Activated naive CD8-positive, alpha-beta T cell treated with anti-CD3 and anti-CD28 coated beads, Interleukin-2, amount 50 U/mL, for 24 hours (primary cell): ENCODE data around the gene ATXN7L1.
"Not testable (repeated sequence)": the region's sequence is repeated elsewhere in the genome, so short reads cannot be mapped to it uniquely, and the experiment has no call there.

Source experiments
- ATAC-seq: fragments of 150-1000 bp; cut with Tn5 transposase; one replicate; pipeline ENCODE4 v1.10.0; 2021
- DNase-seq: peaks from one replicate; pipeline ENCODE4 v3.0.0; 2021
- H3K27ac Mint-ChIP-seq: one replicate; pipeline ENCODE4 v1.8.0; 2021; ENCODE audit warnings: mild to moderate bottlenecking, mixed read lengths
- H3K27me3 Mint-ChIP-seq: one replicate; pipeline ENCODE4 v1.8.0; 2021; ENCODE audit warnings: mixed read lengths
- H3K36me3 Mint-ChIP-seq: one replicate; pipeline ENCODE4 v1.8.0; 2021; ENCODE audit warnings: low read depth, mixed read lengths
- H3K4me1 Mint-ChIP-seq: one replicate; pipeline ENCODE4 v1.8.0; 2021; ENCODE audit warnings: mixed read lengths
- H3K4me3 Mint-ChIP-seq: one replicate; pipeline ENCODE4 v1.8.0; 2021; ENCODE audit warnings: mild to moderate bottlenecking, moderate library complexity, mixed read lengths
- H3K9me3 Mint-ChIP-seq: one replicate; pipeline ENCODE4 v1.8.0; 2021; ENCODE audit warnings: mixed read lengths

The ATXN7L1 gene

DNA sequence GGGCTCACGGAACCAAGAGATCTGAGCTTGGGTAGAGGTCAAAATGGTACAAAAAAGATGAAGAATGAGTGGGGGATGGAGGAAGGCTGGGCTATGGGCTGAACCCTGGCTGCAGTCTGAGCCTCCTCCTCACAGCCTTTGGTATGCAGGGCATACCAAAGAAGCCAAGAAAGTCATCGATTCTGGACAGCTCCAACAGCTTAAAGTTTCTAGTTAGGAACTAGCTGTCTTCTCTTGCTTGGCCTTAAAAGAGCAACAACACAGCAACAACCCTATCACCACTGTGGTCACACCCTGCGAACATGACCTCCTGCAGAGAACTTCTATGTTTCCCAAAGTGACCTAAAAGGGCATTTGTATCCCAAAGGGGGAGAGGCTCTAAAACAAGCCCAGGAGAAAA is 169.0 kb downstream of the ATXN7L1 start:
- H3K27ac Mint-ChIP-seq: no peak overlapping the region
- ATAC-seq (no peak), DNase-seq (no peak)
- peaks cover 15% of the 10 kb centered on the region for H3K36me3 Mint-ChIP-seq
- no peaks in the 10 kb centered on the region for H3K27me3 Mint-ChIP-seq
- H3K4me1 Mint-ChIP-seq: peaks cover 14% of the 10 kb centered on the region
- H3K9me3 Mint-ChIP-seq: peaks cover 16% of the 10 kb centered on the region
- H3K4me3 Mint-ChIP-seq: no peak overlapping the region

DNA sequence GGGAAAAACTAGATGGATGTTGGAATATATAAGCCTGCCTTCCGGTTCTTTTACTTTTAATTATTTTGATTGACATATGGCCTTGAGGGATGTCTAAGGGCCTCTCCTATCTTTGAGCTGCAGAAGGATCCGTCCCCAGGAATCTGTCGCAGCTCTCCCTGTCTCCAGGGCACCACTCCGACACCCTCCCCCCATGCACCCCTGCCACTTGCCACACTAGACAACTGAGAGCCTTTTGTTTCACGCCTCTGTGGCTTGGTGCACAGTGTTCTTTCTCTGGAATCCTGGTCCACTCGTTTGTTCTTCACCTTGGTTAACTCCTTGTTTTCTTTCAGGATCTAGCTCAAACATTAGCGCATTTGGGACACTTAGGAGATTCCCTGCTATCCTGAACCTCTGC is 171.0 kb downstream of the ATXN7L1 start:
- no peak overlapping the region for H3K4me3 Mint-ChIP-seq

GRCh38 chr7:105703207-105703930 is 173.0 kb downstream of the ATXN7L1 start:
- H3K9me3 Mint-ChIP-seq: no peaks in the 10 kb centered on the region
- no peaks in the 10 kb centered on the region for H3K27me3 Mint-ChIP-seq
- H3K4me3 Mint-ChIP-seq: no peak overlapping the region
- DNase-seq (no peak), ATAC-seq (no peak)
- peaks cover 14% of the 10 kb centered on the region for H3K4me1 Mint-ChIP-seq
- H3K27ac Mint-ChIP-seq: no peak overlapping the region
- H3K36me3 Mint-ChIP-seq: no peaks in the 10 kb centered on the region

More for the DNA sequence above, 171.0 kb downstream of the ATXN7L1 start:
- Mint-ChIP-seq H3K27me3 (no peaks in the 10 kb centered on the region), H3K9me3 (peaks cover 4% of the 10 kb centered on the region), H3K4me1 (peaks cover 14% of the 10 kb centered on the region), H3K27ac (no peak overlapping the region), H3K36me3 (peaks cover 3% of the 10 kb centered on the region)
- DNase-seq (no peak), ATAC-seq (no peak)

- H3K4me3 Mint-ChIP-seq: no peak overlapping the region
- ATAC-seq: no peak
- H3K27ac Mint-ChIP-seq: no peak overlapping the region
These were observed 176.7 kb downstream of the ATXN7L1 start for GRCh38 chr7:105699568-105700236.

GRCh38 chr7:105698531-105698930 is 177.9 kb downstream of the ATXN7L1 start:
- Mint-ChIP-seq H3K9me3 (peaks cover 8% of the 10 kb centered on the region), H3K27ac (no peak overlapping the region), H3K4me1 (peaks cover 4% of the 10 kb centered on the region), H3K36me3 (peaks cover 3% of the 10 kb centered on the region), H3K4me3 (no peak overlapping the region), H3K27me3 (no peaks in the 10 kb centered on the region)
- no peak for ATAC-seq
- no peak for DNase-seq

More at GRCh38 chr7:105699568-105700236, 176.7 kb downstream of the ATXN7L1 start:
- peaks cover 8% of the 10 kb centered on the region for H3K9me3 Mint-ChIP-seq
- H3K4me1 Mint-ChIP-seq: no peaks in the 10 kb centered on the region
- H3K27me3 Mint-ChIP-seq: no peaks in the 10 kb centered on the region
- H3K36me3 Mint-ChIP-seq: peaks cover 3% of the 10 kb centered on the region
- no peak for DNase-seq

- DNase-seq (no peak), ATAC-seq (no peak)
- Mint-ChIP-seq H3K36me3 (peaks cover 3% of the 10 kb centered on the region), H3K4me1 (peaks cover 11% of the 10 kb centered on the region), H3K27ac (no peak overlapping the region), H3K9me3 (peaks cover 8% of the 10 kb centered on the region), H3K4me3 (no peak overlapping the region), H3K27me3 (no peaks in the 10 kb centered on the region)
These were observed 178.6 kb downstream of the ATXN7L1 start for GRCh38 chr7:105697753-105698152.

GRCh38 chr7:105697169-105697568 is 179.2 kb downstream of the ATXN7L1 start:
- peaks cover 16% of the 10 kb centered on the region for H3K4me1 Mint-ChIP-seq
- H3K9me3 Mint-ChIP-seq, H3K4me3 Mint-ChIP-seq, DNase-seq, H3K27ac Mint-ChIP-seq, ATAC-seq, H3K36me3 Mint-ChIP-seq, H3K27me3 Mint-ChIP-seq: not testable (repeated sequence)

- Mint-ChIP-seq H3K4me3 (peak overlapping the region; percentile 33), H3K4me1 (peaks cover 46% of the 10 kb centered on the region), H3K9me3 (peaks cover 8% of the 10 kb centered on the region), H3K36me3 (peaks cover 3% of the 10 kb centered on the region), H3K27me3 (no peaks in the 10 kb centered on the region), H3K27ac (peak overlapping the region; percentile 12)
- DNase-seq (no peak), ATAC-seq (no peak)
These were observed 182.8 kb downstream of the ATXN7L1 start for GRCh38 chr7:105693576-105693975.

DNA sequence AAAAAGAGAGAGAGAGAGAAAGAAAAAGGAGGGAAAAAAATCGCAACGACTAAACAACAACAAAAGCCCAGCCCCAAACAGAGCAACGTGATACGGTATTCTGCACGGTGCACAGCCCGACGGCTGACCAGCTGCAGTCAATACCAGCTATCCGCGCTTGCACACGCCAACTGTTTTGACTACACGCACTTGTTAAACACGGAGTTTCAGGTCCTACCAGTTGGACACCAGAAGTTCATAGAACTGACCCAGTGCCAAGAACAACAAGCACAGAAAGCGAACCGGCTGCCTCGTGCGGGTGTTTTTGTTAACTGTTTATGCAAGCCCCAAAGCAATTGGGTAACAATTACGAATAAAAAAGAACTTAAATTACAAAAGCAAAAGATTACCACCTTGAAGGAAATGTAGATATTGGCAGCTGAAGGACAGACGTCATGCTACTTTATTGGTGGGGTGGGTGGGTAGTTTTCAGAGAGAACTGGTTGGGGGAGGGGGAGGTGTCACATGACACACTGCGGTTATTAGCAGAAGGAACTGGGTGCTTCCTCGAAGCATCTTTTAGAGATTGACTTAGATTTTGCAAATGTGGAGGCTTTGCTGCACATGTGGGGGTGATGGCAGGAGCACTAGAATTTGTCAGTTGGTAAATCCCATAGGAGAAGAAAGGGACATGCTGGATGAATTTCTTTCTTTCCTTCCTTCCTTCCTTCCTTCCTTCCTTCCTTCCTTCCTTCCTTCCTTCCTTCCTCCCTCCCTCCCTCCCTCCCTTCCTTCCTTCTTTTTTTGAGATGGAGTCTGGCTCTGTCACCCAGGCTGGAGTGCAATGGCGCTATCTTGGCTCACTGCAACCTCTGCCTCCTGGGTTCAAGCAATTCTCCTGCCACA is 184.5 kb downstream of the ATXN7L1 start:
- DNase-seq (peak; percentile 51), ATAC-seq (peak; percentile 26)
- Mint-ChIP-seq H3K4me3 (peak overlapping the region; percentile 88), H3K27me3 (no peaks in the 10 kb centered on the region), H3K4me1 (peaks cover 48% of the 10 kb centered on the region), H3K9me3 (peaks cover 7% of the 10 kb centered on the region), H3K36me3 (peaks cover 3% of the 10 kb centered on the region), H3K27ac (peak overlapping the region; percentile 83)

- peak; percentile 67 for ATAC-seq
These were observed 185.2 kb downstream of the ATXN7L1 start for GRCh38 chr7:105691082-105691679.

GRCh38 chr7:105690325-105690945 is 186.0 kb downstream of the ATXN7L1 start:
- ATAC-seq (no peak), DNase-seq (no peak)
- no peaks in the 10 kb centered on the region for H3K9me3 Mint-ChIP-seq
- no peaks in the 10 kb centered on the region for H3K36me3 Mint-ChIP-seq
- H3K4me1 Mint-ChIP-seq: peaks cover 48% of the 10 kb centered on the region
- peak overlapping the region; percentile 88 for H3K4me3 Mint-ChIP-seq
- no peaks in the 10 kb centered on the region for H3K27me3 Mint-ChIP-seq
- H3K27ac Mint-ChIP-seq: peak overlapping the region; percentile 83

More at GRCh38 chr7:105691082-105691679, 185.2 kb downstream of the ATXN7L1 start:
- Mint-ChIP-seq H3K9me3 (no peaks in the 10 kb centered on the region), H3K4me3 (peak overlapping the region; percentile 88), H3K27ac (peak overlapping the region; percentile 83), H3K36me3 (peaks cover under 1% of the 10 kb centered on the region), H3K27me3 (no peaks in the 10 kb centered on the region), H3K4me1 (peaks cover 48% of the 10 kb centered on the region)
- DNase-seq: peak; percentile 30

DNA sequence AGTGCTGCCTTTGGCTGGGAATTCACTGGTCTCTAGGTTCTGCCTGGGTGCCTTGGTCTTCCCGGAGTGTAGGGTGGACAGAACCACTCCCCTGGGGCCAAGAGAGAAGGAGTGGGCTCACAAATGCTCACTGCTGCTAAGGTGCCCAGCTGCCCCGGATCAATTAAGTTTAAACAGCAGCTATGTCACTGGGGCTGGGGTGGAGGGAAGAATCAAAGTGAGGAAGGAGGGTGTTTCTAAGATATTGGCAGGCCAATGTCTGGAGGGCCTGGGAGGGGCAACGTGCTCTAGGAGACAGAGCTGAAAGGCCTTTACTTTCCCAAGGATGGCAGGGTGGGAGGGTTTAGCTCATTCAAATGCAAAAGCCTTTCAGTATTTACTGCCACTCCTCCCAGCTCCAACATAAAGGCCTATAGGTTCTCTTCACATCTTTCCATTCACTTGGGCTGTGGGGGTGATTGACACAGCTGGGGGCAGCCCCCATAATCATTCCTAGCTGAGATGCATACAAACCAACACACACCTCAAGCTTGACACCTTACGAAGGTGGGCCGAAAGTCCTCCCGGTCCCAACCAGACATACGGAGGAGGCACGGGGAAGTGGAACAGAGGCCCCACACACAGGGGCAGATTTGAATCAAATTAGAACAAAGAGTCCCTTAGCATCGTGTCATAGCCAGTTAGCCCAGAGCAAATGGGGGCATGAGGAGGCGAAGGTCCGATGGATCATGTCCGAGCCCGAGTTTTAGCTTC is 187.2 kb downstream of the ATXN7L1 start:
- H3K9me3 Mint-ChIP-seq: no peaks in the 10 kb centered on the region
- no peak for ATAC-seq
- DNase-seq: no peak
- no peaks in the 10 kb centered on the region for H3K36me3 Mint-ChIP-seq
- peaks cover 48% of the 10 kb centered on the region for H3K4me1 Mint-ChIP-seq
- no peak overlapping the region for H3K27ac Mint-ChIP-seq
- no peaks in the 10 kb centered on the region for H3K27me3 Mint-ChIP-seq
- no peak overlapping the region for H3K4me3 Mint-ChIP-seq

DNA sequence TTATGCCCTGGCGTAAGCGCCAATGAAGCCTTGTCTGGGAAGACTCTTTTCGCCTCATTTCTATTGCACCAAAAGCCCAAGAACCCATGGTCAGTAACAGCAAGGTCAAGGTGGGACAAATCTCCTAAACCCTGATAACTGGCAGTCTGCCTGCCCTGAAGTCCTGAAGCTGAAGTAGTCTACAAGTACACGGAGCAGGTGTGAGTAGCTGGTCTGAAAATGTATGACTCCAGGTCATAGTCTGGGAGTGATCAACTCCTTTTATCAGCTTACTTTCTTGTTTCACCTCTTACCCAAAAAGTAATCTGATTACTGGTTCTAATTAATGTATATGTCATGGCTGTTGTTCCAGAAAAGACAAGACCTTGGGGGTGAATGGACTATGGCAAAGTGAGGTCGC is 187.8 kb downstream of the ATXN7L1 start:
- peaks cover 45% of the 10 kb centered on the region for H3K4me1 Mint-ChIP-seq

More for the DNA sequence above, 187.8 kb downstream of the ATXN7L1 start:
- H3K36me3 Mint-ChIP-seq: no peaks in the 10 kb centered on the region
- H3K9me3 Mint-ChIP-seq: no peaks in the 10 kb centered on the region
- ATAC-seq: no peak
- no peak overlapping the region for H3K27ac Mint-ChIP-seq
- H3K4me3 Mint-ChIP-seq: no peak overlapping the region
- no peaks in the 10 kb centered on the region for H3K27me3 Mint-ChIP-seq
- no peak for DNase-seq
